Measurements from ENCODE around the gene KRT15.

KRT15 gene

GRCh38 chr17:41553987-41554680 is 35.4 kb upstream of the KRT15 start:
- no peaks in the 10 kb centered on the region for H3K79me2 ChIP-seq (ENCODE audit: low read length)
- no peaks in the 10 kb centered on the region for H3F3A ChIP-seq (ENCODE audit: insufficient read depth, low read length)
- no peaks in the 10 kb centered on the region for H3K9me3 ChIP-seq (replicated peaks; ENCODE audit: insufficient read depth, low read length)
- no peak overlapping the region for H3K4me2 ChIP-seq (ENCODE audit: low read depth, low read length)
- H4K20me1 ChIP-seq (ENCODE audit: insufficient read depth, low read length): no peaks in the 10 kb centered on the region
- no peak overlapping the region for H3K4me3 ChIP-seq (ENCODE audit: low read length)
- H3K9me2 ChIP-seq (replicated peaks; ENCODE audit: insufficient read depth, low read length): no peaks in the 10 kb centered on the region
- H3K4me1 ChIP-seq (ENCODE audit: low read length): peaks cover under 1% of the 10 kb centered on the region; the same call in 1 of the 2 replicates
- no peak overlapping the region for H3K9ac ChIP-seq (ENCODE audit: low read length)
- no peak overlapping the region for H2AFZ ChIP-seq (ENCODE audit: low read length)
- DNase-seq: no peak
- TF ChIP-seq EZH2phosphoT487 (IDR thresholded peaks at IDR 0.05; ENCODE audit: low read length): no peak
- TF ChIP-seq CTCF (IDR thresholded peaks at IDR 0.05; ENCODE audit: low read length): no peak
- no peak for TF ChIP-seq EZH2 (optimal IDR thresholded peaks at IDR 0.05; ENCODE audit: low read depth, low read length)
- no peaks in the 10 kb centered on the region for H3K36me3 ChIP-seq (replicated peaks; ENCODE audit: insufficient read depth, low read length)
- H3K27me3 ChIP-seq (replicated peaks; ENCODE audit: insufficient read depth, low read length): peaks cover 29% of the 10 kb centered on the region
- H3K27ac ChIP-seq (ENCODE audit: low read length): no peak overlapping the region

GRCh38 chr17:41553176-41553575 is 34.5 kb upstream of the KRT15 start:
- no peak overlapping the region for H3K4me2 ChIP-seq (ENCODE audit: low read depth, low read length)
- no peaks in the 10 kb centered on the region for H4K20me1 ChIP-seq (ENCODE audit: insufficient read depth, low read length)
- DNase-seq: no peak
- H3K4me1 ChIP-seq (ENCODE audit: low read length): peaks cover 10% of the 10 kb centered on the region; the same call in 1 of the 2 replicates
- H2AFZ ChIP-seq (ENCODE audit: low read length): no peak overlapping the region
- H3K9me3 ChIP-seq (replicated peaks; ENCODE audit: insufficient read depth, low read length): no peaks in the 10 kb centered on the region
- no peaks in the 10 kb centered on the region for H3F3A ChIP-seq (ENCODE audit: insufficient read depth, low read length)
- no peaks in the 10 kb centered on the region for H3K9me2 ChIP-seq (replicated peaks; ENCODE audit: insufficient read depth, low read length)
- no peak overlapping the region for H3K27ac ChIP-seq (ENCODE audit: low read length)
- no peaks in the 10 kb centered on the region for H3K36me3 ChIP-seq (replicated peaks; ENCODE audit: insufficient read depth, low read length)
- H3K9ac ChIP-seq (ENCODE audit: low read length): no peak overlapping the region
- no peaks in the 10 kb centered on the region for H3K79me2 ChIP-seq (ENCODE audit: low read length)
- TF ChIP-seq EZH2phosphoT487 (IDR thresholded peaks at IDR 0.05; ENCODE audit: low read length) (no peak), CTCF (IDR thresholded peaks at IDR 0.05; ENCODE audit: low read length) (no peak), EZH2 (optimal IDR thresholded peaks at IDR 0.05; ENCODE audit: low read depth, low read length) (no peak)
- H3K4me3 ChIP-seq (ENCODE audit: low read length): no peak overlapping the region
- peaks cover 26% of the 10 kb centered on the region for H3K27me3 ChIP-seq (replicated peaks; ENCODE audit: insufficient read depth, low read length)

- Histone ChIP-seq H3K9me2 (replicated peaks; ENCODE audit: insufficient read depth, low read length) (no peaks in the 10 kb centered on the region), H3K4me3 (ENCODE audit: low read length) (no peak overlapping the region), H3K4me1 (ENCODE audit: low read length) (peaks cover 12% of the 10 kb centered on the region; the same call in 1 of the 2 replicates), H3K9me3 (replicated peaks; ENCODE audit: insufficient read depth, low read length) (no peaks in the 10 kb centered on the region), H3K79me2 (ENCODE audit: low read length) (no peaks in the 10 kb centered on the region), H3K9ac (ENCODE audit: low read length) (no peak overlapping the region), H3K27me3 (replicated peaks; ENCODE audit: insufficient read depth, low read length) (peaks cover 20% of the 10 kb centered on the region; the same call in 1 of the 2 replicates), H2AFZ (ENCODE audit: low read length) (no peak overlapping the region), H3K27ac (ENCODE audit: low read length) (no peak overlapping the region), H3K4me2 (ENCODE audit: low read depth, low read length) (no peak overlapping the region), H4K20me1 (ENCODE audit: insufficient read depth, low read length) (no peaks in the 10 kb centered on the region), H3F3A (ENCODE audit: insufficient read depth, low read length) (no peaks in the 10 kb centered on the region), H3K36me3 (replicated peaks; ENCODE audit: insufficient read depth, low read length) (no peaks in the 10 kb centered on the region)
- DNase-seq: no peak
- no peak for TF ChIP-seq CTCF (IDR thresholded peaks at IDR 0.05; ENCODE audit: low read length)
These were observed 33.8 kb upstream of the KRT15 start for GRCh38 chr17:41552455-41552854.
